GM12874 (cell line): ENCODE measurements around the gene TMX1.

Experiments used
- TF ChIP-seq, protein P1 (sequence below): IDR thresholded peaks from 2 replicates; pipeline ENCODE4 v1.5.1; 2011; ENCODE audit warnings: low read depth, mild to moderate bottlenecking, control low read depth, low read length, moderate library complexity; ENCODE audit not compliant: insufficient read depth

TMX1 gene

DNA sequence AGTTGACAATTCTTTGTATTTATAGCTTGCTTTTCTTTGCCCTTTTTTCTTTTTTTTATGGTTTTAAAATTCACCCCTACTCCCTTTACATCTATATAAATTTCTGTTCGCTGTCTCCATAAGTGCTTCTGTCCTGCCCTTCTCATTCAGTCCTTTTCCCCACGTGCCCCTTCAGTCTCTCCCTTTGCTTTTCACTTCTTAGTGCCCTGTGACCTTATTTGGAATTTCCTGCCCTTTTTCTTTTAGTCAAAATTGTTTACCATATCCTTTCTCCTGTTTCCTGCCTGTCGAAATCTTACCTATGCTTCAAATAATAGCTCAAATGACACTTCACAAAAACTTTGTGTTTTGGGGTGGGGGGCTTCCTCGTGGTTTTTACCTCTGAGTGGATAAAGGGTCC is 6.0 kb downstream of the TMX1 start:
- TF ChIP-seq, protein P1, sequence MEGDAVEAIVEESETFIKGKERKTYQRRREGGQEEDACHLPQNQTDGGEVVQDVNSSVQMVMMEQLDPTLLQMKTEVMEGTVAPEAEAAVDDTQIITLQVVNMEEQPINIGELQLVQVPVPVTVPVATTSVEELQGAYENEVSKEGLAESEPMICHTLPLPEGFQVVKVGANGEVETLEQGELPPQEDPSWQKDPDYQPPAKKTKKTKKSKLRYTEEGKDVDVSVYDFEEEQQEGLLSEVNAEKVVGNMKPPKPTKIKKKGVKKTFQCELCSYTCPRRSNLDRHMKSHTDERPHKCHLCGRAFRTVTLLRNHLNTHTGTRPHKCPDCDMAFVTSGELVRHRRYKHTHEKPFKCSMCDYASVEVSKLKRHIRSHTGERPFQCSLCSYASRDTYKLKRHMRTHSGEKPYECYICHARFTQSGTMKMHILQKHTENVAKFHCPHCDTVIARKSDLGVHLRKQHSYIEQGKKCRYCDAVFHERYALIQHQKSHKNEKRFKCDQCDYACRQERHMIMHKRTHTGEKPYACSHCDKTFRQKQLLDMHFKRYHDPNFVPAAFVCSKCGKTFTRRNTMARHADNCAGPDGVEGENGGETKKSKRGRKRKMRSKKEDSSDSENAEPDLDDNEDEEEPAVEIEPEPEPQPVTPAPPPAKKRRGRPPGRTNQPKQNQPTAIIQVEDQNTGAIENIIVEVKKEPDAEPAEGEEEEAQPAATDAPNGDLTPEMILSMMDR = no peak

DNA sequence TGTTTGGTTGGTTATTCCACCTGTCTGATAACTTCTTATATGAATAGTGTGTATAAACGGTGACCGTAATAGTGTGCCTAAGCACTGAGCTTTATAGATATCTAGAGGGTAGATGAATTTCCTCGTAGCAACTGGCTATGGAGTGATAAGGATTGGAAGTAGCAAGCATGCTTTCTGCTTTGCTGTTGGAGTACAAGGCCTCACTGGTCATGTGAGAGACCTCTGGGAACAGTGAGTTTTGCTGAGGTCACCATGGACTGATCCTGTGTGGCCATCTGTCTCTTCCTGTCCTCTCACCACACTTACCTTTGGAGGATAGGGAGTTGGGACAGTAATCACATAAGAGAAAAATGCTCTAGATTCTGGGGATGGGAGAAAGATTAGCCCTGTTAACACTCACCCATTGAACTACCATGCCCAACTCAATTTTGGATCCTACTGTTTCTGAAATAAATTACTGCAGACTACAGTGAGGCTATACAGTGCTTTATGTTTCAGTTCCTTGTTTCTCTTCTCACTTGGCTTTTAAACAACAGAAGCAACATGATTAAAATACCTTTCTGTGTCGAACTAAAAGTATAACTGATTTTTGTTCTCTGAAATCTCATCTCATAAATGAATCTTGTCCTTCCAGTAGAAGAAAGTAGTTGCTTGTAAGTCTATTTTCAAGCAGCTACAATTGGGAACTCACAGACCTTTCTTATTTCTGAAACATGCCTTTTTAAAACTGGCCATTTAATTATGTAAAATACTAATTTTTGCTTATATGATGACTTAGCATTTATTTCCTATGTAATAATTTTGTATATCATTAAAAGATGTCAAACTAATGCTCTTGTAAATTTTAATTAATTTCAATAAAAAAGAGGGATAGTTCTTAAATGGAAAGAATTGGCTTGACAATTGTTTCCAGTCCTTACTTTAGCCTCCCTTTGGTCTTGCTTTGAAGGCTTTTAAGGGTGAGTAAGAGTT is 8.3 kb downstream of the TMX1 start:
- TF ChIP-seq, protein P1 = no peak

DNA sequence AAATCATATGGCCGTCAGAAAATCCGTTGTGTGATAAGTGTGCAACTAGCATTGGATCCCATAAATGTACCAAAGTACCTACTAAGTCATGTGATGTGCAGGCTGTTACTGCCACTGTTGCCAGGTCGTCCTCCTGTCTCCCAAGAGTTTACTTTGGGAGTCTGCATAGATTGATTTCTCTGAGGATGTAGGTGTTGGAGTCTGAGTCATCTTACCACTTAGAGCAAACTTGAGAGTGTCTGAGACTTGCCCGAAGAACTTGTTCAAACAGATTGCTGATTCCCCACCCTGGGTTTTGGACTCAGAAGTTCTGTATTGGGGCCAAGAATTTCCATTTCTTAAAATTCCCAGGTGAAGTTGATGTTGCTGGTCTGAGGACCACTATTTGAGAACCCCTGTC is 11.4 kb downstream of the TMX1 start:
- TF ChIP-seq, protein P1 = no peak

DNA sequence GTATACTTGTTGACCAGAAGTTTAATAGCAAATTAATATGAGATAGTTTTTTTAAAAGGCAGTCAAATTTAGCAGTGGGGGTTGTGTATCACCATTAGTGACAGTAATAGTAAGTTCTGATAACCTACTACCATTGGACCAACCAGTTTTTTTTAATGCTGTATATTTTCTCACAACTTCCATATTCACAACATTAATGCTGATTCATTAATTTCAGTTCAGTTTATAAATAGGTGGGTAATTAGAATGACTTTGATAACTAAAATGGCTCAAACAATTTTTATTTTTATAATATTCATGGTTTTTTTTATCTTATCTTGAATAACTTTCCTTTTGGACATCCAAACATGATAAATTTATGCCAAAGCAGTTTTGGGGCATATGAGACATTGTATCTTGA is 13.8 kb downstream of the TMX1 start:
- TF ChIP-seq, protein P1 = no peak

DNA sequence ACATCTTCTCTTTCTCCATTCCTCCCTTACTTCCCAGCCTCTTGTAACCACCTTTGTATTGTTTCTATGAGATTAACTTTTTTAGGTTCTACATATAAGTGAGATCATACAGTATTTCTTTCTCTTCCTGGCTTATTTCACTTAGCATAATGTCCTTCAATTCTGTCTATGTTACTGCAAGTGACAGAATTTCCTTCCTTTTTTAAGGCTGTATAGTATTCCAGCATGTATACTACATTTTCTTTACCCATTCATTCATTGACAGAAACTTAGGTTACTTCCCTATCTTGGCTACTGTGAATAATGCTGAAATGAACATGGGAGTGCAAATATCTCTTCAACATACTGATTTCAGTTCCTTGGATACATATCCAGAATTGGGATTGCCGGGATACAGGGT is 18.2 kb downstream of the TMX1 start:
- TF ChIP-seq, protein P1 = no peak

DNA sequence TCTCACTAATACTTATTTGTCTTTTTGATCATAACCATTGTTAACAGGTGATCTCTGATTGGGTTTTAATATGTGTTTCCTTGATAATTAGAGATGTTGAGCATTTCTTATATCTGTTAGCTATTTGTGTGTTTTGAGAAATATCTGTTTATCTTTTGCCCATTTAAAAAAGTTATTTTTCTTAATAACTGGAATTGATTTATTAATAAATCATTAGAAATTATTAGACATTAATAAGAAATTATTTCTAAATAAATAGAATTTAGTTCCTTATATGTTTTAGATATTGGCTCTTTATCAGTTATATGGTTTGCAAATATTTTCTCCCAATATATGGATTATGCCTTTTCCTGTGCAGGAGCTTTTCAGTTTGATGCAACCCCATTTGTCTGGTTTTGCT is 18.7 kb downstream of the TMX1 start:
- TF ChIP-seq, protein P1 = no peak

DNA sequence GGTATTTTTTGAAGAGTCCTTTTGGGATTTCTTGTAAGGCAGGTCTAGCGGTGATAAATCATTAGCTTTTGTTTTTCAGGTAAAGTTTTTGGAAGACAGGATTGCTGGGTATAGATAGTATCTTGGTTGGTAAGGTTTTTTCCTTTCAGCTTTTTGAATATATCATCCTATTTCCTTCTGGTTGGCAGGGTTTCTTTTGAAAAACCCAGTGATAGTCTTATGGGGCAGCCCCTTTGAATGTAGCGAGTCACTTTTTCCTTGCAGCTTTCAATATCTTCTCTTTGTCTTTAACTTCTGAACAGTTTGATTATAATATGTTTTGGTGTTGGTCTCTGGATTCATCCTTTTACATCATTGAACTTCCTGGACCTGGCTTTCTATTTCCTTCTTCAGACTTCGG is 20.2 kb downstream of the TMX1 start:
- TF ChIP-seq, protein P1 = no peak
